Keratinocyte (primary cell): ENCODE data around the gene PTPRF. TPM values are rescaled to one million over a fixed set of nuclear protein-coding genes. Genes with fewer than 3 reads are reported as not detected.

Source experiments
- DNase-seq: peaks from one replicate; pipeline ENCODE4 v3.0.0-alpha.2; 2011; ENCODE audit warnings: low read depth, missing footprints, low spot score
- FAIRE-seq: peaks from 2 replicates; lab custom pipeline; 2011; peaks lifted over from hg19 to GRCh38; lab: Jason Lieb, UNC
- H2AFZ ChIP-seq: 2 replicates; pipeline ENCODE4 v1.6.0; 2012; ENCODE audit warnings: low read length, control low read depth, inconsistent platforms; ENCODE audit not compliant: control insufficient read depth
- H3K27ac ChIP-seq: 2 replicates; pipeline ENCODE4 v1.5.1; 2011; ENCODE audit warnings: low read length; ENCODE audit not compliant: control insufficient read depth, insufficient read depth
- H3K27me3 ChIP-seq: 3 replicates; pipeline ENCODE4 v1.6.0; 2011; ENCODE audit warnings: low read length; ENCODE audit not compliant: control insufficient read depth, insufficient read depth; ENCODE audit errors: extremely low read depth
- H3K36me3 ChIP-seq, 2 experiments: 2 replicates in 1 of 2; 3 replicates in 1 of 2; pipeline ENCODE4 v1.5.1; 2011; ENCODE audit warnings: low read length in 2 of 2, mild to moderate bottlenecking in 1 of 2; ENCODE audit not compliant: control insufficient read depth in 2 of 2, insufficient read depth in 2 of 2; ENCODE audit errors: extremely low read depth in 1 of 2
- H3K4me1 ChIP-seq: 3 replicates; pipeline ENCODE4 v1.5.1; 2011; ENCODE audit warnings: low read length; ENCODE audit not compliant: control insufficient read depth, insufficient read depth; ENCODE audit errors: extremely low read depth
- H3K4me2 ChIP-seq: 3 replicates; pipeline ENCODE4 v1.6.0; 2011; ENCODE audit warnings: low read depth, low read length; ENCODE audit not compliant: control insufficient read depth, insufficient read depth; ENCODE audit errors: extremely low read depth
- H3K4me3 ChIP-seq, 3 experiments: fragments of 200-600 bp in 1 of 3; sonication (generic) in 1 of 3; 2 replicates in 2 of 3; 3 replicates in 1 of 3; pipeline ENCODE4 v1.5.1; 2011 to 2016; ENCODE audit warnings: low read length in 3 of 3, mild to moderate bottlenecking in 3 of 3, control low read depth in 2 of 3, inconsistent platforms in 1 of 3, low read depth in 1 of 3, mixed read lengths in 1 of 3, mixed run types in 1 of 3, moderate library complexity in 1 of 3; ENCODE audit not compliant: control insufficient read depth in 2 of 3, insufficient read depth in 2 of 3; ENCODE audit errors: extremely low read depth in 1 of 3
- H3K79me2 ChIP-seq: 2 replicates; pipeline ENCODE4 v1.6.0; 2012; ENCODE audit warnings: low read length; ENCODE audit not compliant: control insufficient read depth, insufficient read depth
- H3K9ac ChIP-seq: 3 replicates; pipeline ENCODE4 v1.6.0; 2011; ENCODE audit warnings: low read length; ENCODE audit not compliant: control insufficient read depth, insufficient read depth; ENCODE audit errors: extremely low read depth
- H3K9me1 ChIP-seq: 3 replicates; pipeline ENCODE4 v1.6.0; 2011; ENCODE audit warnings: low read length; ENCODE audit not compliant: control insufficient read depth, insufficient read depth; ENCODE audit errors: extremely low read depth
- H3K9me3 ChIP-seq: 2 replicates; pipeline ENCODE4 v1.5.1; 2012; ENCODE audit warnings: low read depth, low read length; ENCODE audit not compliant: control insufficient read depth
- H4K20me1 ChIP-seq: 3 replicates; pipeline ENCODE4 v1.6.0; 2011; ENCODE audit warnings: low read length; ENCODE audit not compliant: control insufficient read depth, insufficient read depth; ENCODE audit errors: extremely low read depth
- EZH2 ChIP-seq: IDR thresholded peaks from one replicate; pipeline ENCODE4 v1.6.1; 2012; ENCODE audit warnings: inconsistent platforms, mild to moderate bottlenecking, low read length, moderate library complexity
- dilution Hi-C: fragments of 300-500 bp; cut with MboI; formaldehyde crosslinking; loops from one replicate; pipeline ENCODE4 v1.7.0; 2020; ENCODE audit warnings: low sequenced_read_pairs; ENCODE audit not compliant: extremely low pct_ligation_motif_present
- polyA minus RNA-seq, 3 experiments: library from RNA; depleted of rRNA, polyadenylated mRNA; stranded (reverse); fragments of >200 nt; gene quantifications; 1 replicate in 1 of 3; 2 replicates in 1 of 3; 3 replicates in 1 of 3; pipeline ENCODE4 v1.2.3, GENCODE V29; 2011
- polyA plus RNA-seq, 5 experiments: library from polyadenylated mRNA; depleted of rRNA in 3 of 5; stranded (reverse) in 3 of 5; stranded (forward) in 1 of 5; unstranded in 1 of 5; fragments of >200 nt; gene quantifications; 1 replicate in 1 of 5; 2 replicates in 3 of 5; 3 replicates in 1 of 5; pipeline versions ENCODE4 v1.2.1 to v1.2.3, GENCODE V29; 2011 to 2012; ENCODE audit warnings: missing spikeins in 2 of 5, low read depth in 1 of 5, low replicate concordance in 1 of 5
- TF ChIP-seq, protein P1 (sequence below), 3 experiments: IDR thresholded peaks in 1 of 3; conservative IDR thresholded peaks in 1 of 3; optimal IDR thresholded peaks in 1 of 3; 2 replicates in 2 of 3; 3 replicates in 1 of 3; pipeline versions ENCODE3 to v1.5.1; 2011; ENCODE audit warnings: low read length in 3 of 3, mild to moderate bottlenecking in 3 of 3, moderate library complexity in 2 of 3, control low read depth in 1 of 3, inconsistent platforms in 1 of 3; ENCODE audit not compliant: insufficient read depth in 2 of 3; ENCODE audit errors: extremely low read depth in 1 of 3

Gene PTPRF
- polyA plus RNA-seq (161 to 204 TPM (median 198 TPM) in 3 replicates), polyA minus RNA-seq (497 to 995 TPM (median 539 TPM) in 3 replicates)
- 47.7 TPM for polyA plus RNA-seq (2011; ENCODE audit: low read depth)
- 67.3 and 89.8 TPM in 2 replicates for polyA plus RNA-seq (2011; cell fraction: cytosol; rRNA removed)
- polyA plus RNA-seq (2011; cell fraction: nucleus; rRNA removed): 456 and 469 TPM in 2 replicates
- 140 and 276 TPM in 2 replicates for polyA plus RNA-seq (2012; ENCODE audit: low replicate concordance)
- 232 TPM for polyA minus RNA-seq (2011; cell fraction: cytosol; rRNA and poly(A)+ RNA removed)
- polyA minus RNA-seq (2011; cell fraction: nucleus; rRNA and poly(A)+ RNA removed): 824 and 949 TPM in 2 replicates

DNA sequence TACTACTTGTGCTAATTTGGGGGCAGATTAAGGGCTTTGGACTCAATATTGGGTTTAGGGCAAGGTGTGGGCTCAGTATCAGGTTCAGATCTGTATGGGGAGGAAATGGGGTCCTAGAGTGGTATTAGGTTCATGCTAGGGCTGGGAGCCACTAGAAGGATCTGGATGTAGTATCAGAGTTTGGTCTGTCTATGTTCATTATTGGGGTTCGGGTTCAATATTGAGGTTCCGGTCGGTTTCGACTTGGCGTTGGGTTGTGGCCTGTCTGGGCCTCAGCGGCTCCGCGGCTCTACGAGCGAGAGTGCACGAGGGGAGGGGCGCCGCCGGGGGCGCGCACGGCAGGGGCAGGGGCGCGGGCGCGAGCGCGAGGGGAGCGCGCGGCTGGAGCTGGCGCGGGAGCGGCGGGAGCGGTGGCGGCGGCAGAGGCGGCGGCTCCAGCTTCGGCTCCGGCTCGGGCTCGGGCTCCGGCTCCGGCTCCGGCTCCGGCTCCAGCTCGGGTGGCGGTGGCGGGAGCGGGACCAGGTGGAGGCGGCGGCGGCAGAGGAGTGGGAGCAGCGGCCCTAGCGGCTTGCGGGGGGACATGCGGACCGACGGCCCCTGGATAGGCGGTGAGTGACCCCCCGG lies at the start of gene PTPRF:
PTPRF (plus strand) TSS at position 401 of the 624 bp plus-strand sequence. CDS start 14,193 bp downstream, outside the sequence.
- peaks cover 44% of the 10 kb centered on the region for H3K79me2 ChIP-seq
- H3K4me2 ChIP-seq: peak within 1 kb of the TSS; percentile 92
- H3K36me3 ChIP-seq: peaks cover 3 to 5% of the 10 kb centered on the region in 2 experiments
- peak within 1 kb of the TSS; percentile 85 for H3K9ac ChIP-seq
- H3K4me1 ChIP-seq: peaks cover 52% of the 10 kb centered on the region
- no peak for FAIRE-seq
- no peak for DNase-seq
- H4K20me1 ChIP-seq: peaks cover 17% of the 10 kb centered on the region
- dilution Hi-C loops: no loop called here
- H3K27me3 ChIP-seq: no peaks in the 10 kb centered on the region
- TF ChIP-seq, protein P1, sequence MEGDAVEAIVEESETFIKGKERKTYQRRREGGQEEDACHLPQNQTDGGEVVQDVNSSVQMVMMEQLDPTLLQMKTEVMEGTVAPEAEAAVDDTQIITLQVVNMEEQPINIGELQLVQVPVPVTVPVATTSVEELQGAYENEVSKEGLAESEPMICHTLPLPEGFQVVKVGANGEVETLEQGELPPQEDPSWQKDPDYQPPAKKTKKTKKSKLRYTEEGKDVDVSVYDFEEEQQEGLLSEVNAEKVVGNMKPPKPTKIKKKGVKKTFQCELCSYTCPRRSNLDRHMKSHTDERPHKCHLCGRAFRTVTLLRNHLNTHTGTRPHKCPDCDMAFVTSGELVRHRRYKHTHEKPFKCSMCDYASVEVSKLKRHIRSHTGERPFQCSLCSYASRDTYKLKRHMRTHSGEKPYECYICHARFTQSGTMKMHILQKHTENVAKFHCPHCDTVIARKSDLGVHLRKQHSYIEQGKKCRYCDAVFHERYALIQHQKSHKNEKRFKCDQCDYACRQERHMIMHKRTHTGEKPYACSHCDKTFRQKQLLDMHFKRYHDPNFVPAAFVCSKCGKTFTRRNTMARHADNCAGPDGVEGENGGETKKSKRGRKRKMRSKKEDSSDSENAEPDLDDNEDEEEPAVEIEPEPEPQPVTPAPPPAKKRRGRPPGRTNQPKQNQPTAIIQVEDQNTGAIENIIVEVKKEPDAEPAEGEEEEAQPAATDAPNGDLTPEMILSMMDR (optimal IDR thresholded peaks at IDR 0.05 in 1 of 3, IDR thresholded peaks at IDR 0.05 in 1 of 3, conservative IDR thresholded peaks at IDR 0.05 in 1 of 3; ENCODE audit: extremely low read depth in 1 of 3, insufficient read depth in 2 of 3, low read length in 3 of 3): no peak
- no peak for TF ChIP-seq EZH2
- no peaks in the 10 kb centered on the region for H3K9me3 ChIP-seq
- H3K9me1 ChIP-seq: no peaks in the 10 kb centered on the region
- H3K27ac ChIP-seq: peak within 1 kb of the TSS; percentile 69
- peak within 1 kb of the TSS; percentile 81 to 88 (median 87) for H3K4me3 ChIP-seq
- peak within 1 kb of the TSS; percentile 17 for H2AFZ ChIP-seq

DNA sequence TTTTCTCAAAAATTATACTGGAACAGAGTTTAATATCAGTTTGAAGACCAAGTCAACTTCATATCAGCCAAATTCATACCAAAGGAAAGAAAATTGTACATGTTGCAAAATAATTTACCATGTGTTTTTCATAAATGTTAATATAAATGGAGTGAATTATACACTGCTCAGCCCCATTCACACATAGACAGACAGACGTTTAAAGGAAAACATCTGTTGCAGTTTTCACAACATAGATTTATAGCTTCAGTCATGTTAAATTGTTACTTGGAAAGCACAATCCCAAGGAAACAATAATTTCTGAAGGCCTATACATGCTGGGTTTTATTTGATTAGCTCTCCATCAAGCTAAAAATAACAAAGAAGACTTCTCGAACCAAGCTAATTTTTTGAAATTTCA lies 49.2 kb upstream of the PTPRF start:
- Histone ChIP-seq H3K4me3 (no peak overlapping the region), H2AFZ (no peak overlapping the region), H3K27me3 (no peaks in the 10 kb centered on the region), H3K36me3 (no peaks in the 10 kb centered on the region), H3K9me1 (no peaks in the 10 kb centered on the region), H3K79me2 (no peaks in the 10 kb centered on the region), H3K27ac (no peak overlapping the region), H3K9ac (no peak overlapping the region), H3K4me1 (peaks cover 12% of the 10 kb centered on the region), H3K4me2 (no peak overlapping the region), H4K20me1 (no peaks in the 10 kb centered on the region), H3K9me3 (no peaks in the 10 kb centered on the region)
- dilution Hi-C loops: no loop called here
- FAIRE-seq (no peak), DNase-seq (no peak)
- TF ChIP-seq, protein P1 (optimal IDR thresholded peaks at IDR 0.05 in 1 of 3, IDR thresholded peaks at IDR 0.05 in 1 of 3, conservative IDR thresholded peaks at IDR 0.05 in 1 of 3; ENCODE audit: extremely low read depth in 1 of 3, insufficient read depth in 2 of 3, low read length in 3 of 3): no peak
- no peak for TF ChIP-seq EZH2
